Measurements from ENCODE around the gene CDKN2D. TPM values are rescaled to one million over a fixed set of nuclear protein-coding genes. Genes with fewer than 3 reads are reported as not detected.
A peak's percentile ranks its signal among the peaks of the same experiment; 100 is the strongest.

Gene CDKN2D
- total and polyA plus RNA-seq, 2 of the 13 experiments (the other 11 are each of a cell fraction or from before 2014, with no cell fraction given) = 5.4 to 8.6 TPM

DNA sequence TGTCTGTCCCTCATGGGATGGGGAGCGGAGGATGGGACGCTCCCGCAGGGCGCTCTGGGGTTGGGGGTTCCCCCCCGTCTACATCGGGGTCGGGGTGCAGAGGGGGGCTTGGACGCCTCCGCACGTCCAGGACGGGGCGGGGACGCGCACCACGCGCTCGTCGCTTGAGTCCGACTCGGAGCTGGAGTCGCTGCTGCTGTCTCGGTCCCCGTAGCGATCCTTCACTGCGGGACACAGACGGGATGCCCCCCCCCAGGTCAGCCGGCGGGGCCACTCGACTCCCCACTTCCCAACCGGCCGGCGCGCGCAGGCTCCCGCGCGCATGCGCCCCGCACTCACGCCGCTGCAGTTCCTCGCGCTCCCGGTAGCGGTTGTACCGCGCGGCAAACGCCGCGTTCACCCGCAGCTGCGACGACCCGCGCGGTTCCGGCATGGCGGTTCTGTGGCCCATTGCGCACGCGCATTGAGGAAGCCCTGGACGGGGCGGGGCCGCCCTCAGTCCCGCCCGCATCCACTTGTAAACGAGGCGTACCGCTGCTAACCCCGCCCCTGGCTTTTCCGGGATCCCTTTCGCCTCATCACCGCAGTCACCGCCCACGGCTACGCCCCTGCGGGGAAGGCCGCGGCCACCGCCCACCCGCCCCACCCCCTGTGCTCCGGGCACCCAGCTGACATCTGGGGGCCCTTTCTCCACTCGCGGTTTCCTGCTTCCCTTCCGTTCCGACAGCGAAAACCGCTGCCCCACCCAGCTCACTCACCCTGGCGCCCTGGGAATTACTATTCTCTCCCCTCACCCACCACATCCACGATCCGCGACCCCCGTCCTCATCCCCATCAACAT, 3.0 kb downstream of the CDKN2D start, which contains the start of gene KRI1 (continued):
- TF ChIP-seq, protein P1, sequence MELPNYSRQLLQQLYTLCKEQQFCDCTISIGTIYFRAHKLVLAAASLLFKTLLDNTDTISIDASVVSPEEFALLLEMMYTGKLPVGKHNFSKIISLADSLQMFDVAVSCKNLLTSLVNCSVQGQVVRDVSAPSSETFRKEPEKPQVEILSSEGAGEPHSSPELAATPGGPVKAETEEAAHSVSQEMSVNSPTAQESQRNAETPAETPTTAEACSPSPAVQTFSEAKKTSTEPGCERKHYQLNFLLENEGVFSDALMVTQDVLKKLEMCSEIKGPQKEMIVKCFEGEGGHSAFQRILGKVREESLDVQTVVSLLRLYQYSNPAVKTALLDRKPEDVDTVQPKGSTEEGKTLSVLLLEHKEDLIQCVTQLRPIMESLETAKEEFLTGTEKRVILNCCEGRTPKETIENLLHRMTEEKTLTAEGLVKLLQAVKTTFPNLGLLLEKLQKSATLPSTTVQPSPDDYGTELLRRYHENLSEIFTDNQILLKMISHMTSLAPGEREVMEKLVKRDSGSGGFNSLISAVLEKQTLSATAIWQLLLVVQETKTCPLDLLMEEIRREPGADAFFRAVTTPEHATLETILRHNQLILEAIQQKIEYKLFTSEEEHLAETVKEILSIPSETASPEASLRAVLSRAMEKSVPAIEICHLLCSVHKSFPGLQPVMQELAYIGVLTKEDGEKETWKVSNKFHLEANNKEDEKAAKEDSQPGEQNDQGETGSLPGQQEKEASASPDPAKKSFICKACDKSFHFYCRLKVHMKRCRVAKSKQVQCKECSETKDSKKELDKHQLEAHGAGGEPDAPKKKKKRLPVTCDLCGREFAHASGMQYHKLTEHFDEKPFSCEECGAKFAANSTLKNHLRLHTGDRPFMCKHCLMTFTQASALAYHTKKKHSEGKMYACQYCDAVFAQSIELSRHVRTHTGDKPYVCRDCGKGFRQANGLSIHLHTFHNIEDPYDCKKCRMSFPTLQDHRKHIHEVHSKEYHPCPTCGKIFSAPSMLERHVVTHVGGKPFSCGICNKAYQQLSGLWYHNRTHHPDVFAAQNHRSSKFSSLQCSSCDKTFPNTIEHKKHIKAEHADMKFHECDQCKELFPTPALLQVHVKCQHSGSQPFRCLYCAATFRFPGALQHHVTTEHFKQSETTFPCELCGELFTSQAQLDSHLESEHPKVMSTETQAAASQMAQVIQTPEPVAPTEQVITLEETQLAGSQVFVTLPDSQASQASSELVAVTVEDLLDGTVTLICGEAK (IDR thresholded peaks at IDR 0.05) = no peak
- TF ChIP-seq, protein P1 (CRISPR knock-in tag; IDR thresholded peaks at IDR 0.05) = peak; percentile 88
- TF ChIP-seq, protein P2, sequence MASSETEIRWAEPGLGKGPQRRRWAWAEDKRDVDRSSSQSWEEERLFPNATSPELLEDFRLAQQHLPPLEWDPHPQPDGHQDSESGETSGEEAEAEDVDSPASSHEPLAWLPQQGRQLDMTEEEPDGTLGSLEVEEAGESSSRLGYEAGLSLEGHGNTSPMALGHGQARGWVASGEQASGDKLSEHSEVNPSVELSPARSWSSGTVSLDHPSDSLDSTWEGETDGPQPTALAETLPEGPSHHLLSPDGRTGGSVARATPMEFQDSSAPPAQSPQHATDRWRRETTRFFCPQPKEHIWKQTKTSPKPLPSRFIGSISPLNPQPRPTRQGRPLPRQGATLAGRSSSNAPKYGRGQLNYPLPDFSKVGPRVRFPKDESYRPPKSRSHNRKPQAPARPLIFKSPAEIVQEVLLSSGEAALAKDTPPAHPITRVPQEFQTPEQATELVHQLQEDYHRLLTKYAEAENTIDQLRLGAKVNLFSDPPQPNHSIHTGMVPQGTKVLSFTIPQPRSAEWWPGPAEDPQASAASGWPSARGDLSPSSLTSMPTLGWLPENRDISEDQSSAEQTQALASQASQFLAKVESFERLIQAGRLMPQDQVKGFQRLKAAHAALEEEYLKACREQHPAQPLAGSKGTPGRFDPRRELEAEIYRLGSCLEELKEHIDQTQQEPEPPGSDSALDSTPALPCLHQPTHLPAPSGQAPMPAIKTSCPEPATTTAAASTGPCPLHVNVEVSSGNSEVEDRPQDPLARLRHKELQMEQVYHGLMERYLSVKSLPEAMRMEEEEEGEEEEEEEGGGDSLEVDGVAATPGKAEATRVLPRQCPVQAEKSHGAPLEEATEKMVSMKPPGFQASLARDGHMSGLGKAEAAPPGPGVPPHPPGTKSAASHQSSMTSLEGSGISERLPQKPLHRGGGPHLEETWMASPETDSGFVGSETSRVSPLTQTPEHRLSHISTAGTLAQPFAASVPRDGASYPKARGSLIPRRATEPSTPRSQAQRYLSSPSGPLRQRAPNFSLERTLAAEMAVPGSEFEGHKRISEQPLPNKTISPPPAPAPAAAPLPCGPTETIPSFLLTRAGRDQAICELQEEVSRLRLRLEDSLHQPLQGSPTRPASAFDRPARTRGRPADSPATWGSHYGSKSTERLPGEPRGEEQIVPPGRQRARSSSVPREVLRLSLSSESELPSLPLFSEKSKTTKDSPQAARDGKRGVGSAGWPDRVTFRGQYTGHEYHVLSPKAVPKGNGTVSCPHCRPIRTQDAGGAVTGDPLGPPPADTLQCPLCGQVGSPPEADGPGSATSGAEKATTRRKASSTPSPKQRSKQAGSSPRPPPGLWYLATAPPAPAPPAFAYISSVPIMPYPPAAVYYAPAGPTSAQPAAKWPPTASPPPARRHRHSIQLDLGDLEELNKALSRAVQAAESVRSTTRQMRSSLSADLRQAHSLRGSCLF (CRISPR knock-in tag; IDR thresholded peaks at IDR 0.05; ENCODE audit: borderline replicate concordance) = no peak
- TF ChIP-seq JUND (CRISPR knock-in tag; IDR thresholded peaks at IDR 0.05) (no peak), ISX (CRISPR knock-in tag; conservative IDR thresholded peaks at IDR 0.05) (0 out of 2 replicates have a peak, but pooled peaks have one; percentile 70), KLF16 (CRISPR knock-in tag; IDR thresholded peaks at IDR 0.05) (peak in 1 of 2 experiments; percentile 98; a peak in 2 of 4 replicates)
- TF ChIP-seq, protein P3, sequence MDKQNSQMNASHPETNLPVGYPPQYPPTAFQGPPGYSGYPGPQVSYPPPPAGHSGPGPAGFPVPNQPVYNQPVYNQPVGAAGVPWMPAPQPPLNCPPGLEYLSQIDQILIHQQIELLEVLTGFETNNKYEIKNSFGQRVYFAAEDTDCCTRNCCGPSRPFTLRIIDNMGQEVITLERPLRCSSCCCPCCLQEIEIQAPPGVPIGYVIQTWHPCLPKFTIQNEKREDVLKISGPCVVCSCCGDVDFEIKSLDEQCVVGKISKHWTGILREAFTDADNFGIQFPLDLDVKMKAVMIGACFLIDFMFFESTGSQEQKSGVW (CRISPR knock-in tag; IDR thresholded peaks at IDR 0.05; ENCODE audit: borderline replicate concordance) = no peak
- TF ChIP-seq, protein P4, sequence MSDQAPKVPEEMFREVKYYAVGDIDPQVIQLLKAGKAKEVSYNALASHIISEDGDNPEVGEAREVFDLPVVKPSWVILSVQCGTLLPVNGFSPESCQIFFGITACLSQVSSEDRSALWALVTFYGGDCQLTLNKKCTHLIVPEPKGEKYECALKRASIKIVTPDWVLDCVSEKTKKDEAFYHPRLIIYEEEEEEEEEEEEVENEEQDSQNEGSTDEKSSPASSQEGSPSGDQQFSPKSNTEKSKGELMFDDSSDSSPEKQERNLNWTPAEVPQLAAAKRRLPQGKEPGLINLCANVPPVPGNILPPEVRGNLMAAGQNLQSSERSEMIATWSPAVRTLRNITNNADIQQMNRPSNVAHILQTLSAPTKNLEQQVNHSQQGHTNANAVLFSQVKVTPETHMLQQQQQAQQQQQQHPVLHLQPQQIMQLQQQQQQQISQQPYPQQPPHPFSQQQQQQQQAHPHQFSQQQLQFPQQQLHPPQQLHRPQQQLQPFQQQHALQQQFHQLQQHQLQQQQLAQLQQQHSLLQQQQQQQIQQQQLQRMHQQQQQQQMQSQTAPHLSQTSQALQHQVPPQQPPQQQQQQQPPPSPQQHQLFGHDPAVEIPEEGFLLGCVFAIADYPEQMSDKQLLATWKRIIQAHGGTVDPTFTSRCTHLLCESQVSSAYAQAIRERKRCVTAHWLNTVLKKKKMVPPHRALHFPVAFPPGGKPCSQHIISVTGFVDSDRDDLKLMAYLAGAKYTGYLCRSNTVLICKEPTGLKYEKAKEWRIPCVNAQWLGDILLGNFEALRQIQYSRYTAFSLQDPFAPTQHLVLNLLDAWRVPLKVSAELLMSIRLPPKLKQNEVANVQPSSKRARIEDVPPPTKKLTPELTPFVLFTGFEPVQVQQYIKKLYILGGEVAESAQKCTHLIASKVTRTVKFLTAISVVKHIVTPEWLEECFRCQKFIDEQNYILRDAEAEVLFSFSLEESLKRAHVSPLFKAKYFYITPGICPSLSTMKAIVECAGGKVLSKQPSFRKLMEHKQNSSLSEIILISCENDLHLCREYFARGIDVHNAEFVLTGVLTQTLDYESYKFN (CRISPR knock-in tag; conservative IDR thresholded peaks at IDR 0.05) = peak; percentile 55

All from HepG2 (cell line).